ENCODE results near the gene MAP3K12.

Gene MAP3K12

DNA sequence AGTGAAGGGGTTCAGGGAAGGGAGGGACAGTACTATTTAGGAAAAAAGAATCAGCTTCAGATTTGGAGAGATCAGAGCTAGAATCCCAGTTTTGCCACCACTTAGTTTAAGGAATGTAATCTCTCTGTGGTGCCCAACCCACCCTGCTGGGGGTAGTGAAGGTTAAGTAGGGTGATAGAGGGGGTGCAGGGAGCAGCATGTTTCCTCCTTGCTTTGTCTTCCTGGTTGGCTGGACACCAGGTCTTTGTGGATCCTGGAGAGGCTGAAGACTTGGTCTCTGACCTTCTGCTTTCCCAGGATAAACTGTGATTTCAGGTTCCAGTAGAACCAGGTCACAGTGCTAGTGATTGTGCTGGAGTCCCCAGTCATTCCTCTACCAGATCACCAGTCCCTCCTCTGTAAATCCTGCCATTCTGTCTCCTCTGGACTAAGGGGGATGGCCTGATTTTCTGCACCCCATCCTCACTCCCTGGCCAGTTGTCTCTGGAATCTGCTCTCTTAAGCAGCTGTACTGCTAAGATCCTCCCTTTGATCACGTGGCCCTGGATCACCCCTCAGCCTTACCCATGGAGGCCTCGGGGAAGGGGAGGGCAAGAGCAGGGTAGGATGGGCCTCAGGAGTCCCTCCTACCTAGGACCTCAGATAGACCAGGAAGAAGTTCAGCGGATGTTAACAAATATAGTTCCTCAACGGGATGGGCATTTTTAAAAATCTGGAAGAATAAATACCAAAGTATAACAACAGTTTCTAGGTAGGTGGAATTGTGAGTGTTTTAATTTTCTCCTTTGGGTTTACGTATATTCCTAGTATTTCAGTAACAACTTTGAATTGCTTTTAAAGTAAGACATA is 3.1 kb downstream of the MAP3K12 start:
- TF ChIP-seq, protein P1, sequence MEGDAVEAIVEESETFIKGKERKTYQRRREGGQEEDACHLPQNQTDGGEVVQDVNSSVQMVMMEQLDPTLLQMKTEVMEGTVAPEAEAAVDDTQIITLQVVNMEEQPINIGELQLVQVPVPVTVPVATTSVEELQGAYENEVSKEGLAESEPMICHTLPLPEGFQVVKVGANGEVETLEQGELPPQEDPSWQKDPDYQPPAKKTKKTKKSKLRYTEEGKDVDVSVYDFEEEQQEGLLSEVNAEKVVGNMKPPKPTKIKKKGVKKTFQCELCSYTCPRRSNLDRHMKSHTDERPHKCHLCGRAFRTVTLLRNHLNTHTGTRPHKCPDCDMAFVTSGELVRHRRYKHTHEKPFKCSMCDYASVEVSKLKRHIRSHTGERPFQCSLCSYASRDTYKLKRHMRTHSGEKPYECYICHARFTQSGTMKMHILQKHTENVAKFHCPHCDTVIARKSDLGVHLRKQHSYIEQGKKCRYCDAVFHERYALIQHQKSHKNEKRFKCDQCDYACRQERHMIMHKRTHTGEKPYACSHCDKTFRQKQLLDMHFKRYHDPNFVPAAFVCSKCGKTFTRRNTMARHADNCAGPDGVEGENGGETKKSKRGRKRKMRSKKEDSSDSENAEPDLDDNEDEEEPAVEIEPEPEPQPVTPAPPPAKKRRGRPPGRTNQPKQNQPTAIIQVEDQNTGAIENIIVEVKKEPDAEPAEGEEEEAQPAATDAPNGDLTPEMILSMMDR (IDR thresholded peaks at IDR 0.05; ENCODE audit: control extremely low read depth, extremely low read depth, low read depth, missing control alignments): no peak
- ChIA-PET POLR2A (no interaction called here), CTCF (interaction anchor here (3.1 to 5.5 kb wide), 2 partner anchors 13 kb away, joined by 13 to 23 read pairs; partner anchors contain the start of gene NPFF)
- DNase-seq (ENCODE audit: extremely low spot score): no peak

DNA sequence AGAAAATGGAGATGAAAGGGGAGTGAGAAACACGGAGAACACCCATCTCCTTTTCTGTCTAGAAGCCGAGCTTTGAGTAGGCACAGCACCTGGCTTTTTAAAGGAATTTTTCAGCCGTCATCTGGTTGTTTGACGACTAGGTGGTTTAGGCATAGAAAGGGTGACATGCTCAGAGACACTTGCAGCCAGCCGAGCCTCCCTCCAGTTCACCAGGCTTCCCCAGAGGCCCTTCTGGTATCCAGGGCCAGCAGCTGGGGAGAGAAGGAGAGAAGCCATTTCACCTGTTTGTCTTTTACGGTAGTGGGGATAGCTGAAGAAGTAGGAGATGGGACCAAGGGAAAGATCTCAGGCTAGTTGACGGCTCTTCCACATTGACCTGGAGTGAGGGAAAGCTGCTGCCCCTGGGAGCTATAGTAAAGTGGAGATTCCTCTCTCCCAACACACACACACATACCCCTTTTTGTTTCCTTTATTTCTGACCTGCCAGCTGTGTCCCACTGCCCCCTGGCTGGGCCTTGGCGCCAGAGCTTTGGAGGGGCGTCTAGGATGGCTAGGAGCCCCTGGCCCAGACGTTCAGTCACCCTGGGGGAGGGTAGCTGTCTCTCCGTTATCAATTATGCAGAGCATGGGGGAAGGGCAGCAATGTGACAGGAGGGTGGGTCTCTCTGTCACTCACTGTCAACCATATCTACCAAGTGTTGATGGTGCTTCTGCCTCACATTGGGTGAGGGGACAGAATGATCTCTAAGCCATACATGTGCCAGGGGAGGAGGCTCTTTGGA is 5.5 kb downstream of the MAP3K12 start:
- DNase-seq (ENCODE audit: extremely low spot score): no peak
- POLR2A ChIA-PET: interaction anchor here (0.6 kb wide), 2 partner anchors 19 to 148 kb away, joined by 5 to 12 read pairs; no protein-coding TSS in a partner anchor
- TF ChIP-seq, protein P1 (IDR thresholded peaks at IDR 0.05; ENCODE audit: control extremely low read depth, extremely low read depth, low read depth, missing control alignments): no peak
- CTCF ChIA-PET: interaction anchor here (1.0 to 5.5 kb wide), 5 partner anchors 11 to 172 kb away, joined by 3 to 23 read pairs (median 8); partner anchors contain the start of genes AAAS and NPFF

DNA sequence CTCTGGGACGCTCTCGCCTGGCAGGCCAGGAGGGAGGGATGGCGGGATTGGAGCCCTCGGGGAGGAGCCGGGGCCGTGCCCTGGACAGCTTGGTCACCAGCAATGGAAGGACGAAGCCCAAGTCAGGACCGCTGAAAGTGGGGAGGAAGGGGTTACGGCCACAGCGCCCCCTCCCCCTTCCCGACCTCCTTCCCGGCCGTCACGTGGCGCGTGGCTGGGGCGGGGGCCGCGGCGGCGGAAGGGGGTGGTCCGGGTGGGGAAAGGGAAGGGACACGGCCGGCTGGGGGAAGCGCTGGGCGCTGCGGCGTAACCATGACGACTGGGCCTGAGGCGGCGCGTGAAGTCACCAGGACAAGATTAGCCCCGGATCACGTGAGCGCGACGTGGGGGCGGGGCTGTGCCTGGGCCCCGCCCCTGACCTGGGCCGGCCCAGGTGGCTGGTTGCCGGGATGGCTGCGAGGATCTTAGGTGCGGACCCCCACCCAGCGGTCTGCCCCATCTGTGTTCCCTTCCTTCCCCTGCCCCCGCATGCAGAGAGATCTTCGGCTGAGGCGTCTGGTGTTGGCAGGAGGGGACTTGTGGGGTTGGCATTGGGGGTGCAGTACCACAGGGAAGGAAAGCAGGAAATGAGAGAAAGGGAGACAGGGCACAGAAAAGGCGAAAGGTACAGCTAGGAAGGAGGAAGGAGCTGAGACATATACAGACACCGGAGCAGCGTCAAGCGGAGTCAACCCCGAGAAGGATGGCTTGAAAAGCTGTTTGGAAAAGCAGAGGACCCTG is 6.2 kb downstream of the MAP3K12 start:
- DNase-seq (ENCODE audit: extremely low spot score): peak; percentile 93
- POLR2A ChIA-PET: no interaction called here
- CTCF ChIA-PET: interaction anchor here (1.0 to 5.5 kb wide), 5 partner anchors 10 to 172 kb away, joined by 3 to 23 read pairs (median 8); partner anchors contain the start of genes AAAS and NPFF
- TF ChIP-seq, protein P1 (IDR thresholded peaks at IDR 0.05; ENCODE audit: control extremely low read depth, extremely low read depth, low read depth, missing control alignments): no peak

DNA sequence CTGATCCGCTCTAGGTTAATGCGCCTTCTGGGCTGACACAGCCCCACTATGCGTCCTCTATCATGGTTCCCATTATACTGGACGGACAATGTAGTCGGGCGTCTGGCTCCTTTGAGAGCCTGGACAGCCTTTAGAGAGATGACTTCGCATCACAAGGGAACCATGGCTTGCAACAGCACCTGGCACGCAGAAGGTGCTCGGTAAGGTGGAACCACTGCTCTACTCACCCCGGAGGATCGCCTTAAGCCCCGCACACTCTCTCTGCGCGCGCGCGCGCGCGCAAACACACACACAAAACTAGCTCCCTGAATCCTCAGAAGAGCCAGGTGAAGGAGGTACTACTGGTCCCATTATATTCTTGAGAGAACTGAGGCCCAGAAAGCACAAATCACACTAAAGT is 7.1 kb downstream of the MAP3K12 start:
- ChIA-PET CTCF (interaction anchor here (1.6 to 5.5 kb wide), 5 partner anchors 10 to 140 kb away, joined by 6 to 23 read pairs (median 9); partner anchors contain the start of gene NPFF), POLR2A (no interaction called here)
- DNase-seq (ENCODE audit: extremely low spot score): no peak
- TF ChIP-seq, protein P1 (IDR thresholded peaks at IDR 0.05; ENCODE audit: control extremely low read depth, extremely low read depth, low read depth, missing control alignments): no peak

DNA sequence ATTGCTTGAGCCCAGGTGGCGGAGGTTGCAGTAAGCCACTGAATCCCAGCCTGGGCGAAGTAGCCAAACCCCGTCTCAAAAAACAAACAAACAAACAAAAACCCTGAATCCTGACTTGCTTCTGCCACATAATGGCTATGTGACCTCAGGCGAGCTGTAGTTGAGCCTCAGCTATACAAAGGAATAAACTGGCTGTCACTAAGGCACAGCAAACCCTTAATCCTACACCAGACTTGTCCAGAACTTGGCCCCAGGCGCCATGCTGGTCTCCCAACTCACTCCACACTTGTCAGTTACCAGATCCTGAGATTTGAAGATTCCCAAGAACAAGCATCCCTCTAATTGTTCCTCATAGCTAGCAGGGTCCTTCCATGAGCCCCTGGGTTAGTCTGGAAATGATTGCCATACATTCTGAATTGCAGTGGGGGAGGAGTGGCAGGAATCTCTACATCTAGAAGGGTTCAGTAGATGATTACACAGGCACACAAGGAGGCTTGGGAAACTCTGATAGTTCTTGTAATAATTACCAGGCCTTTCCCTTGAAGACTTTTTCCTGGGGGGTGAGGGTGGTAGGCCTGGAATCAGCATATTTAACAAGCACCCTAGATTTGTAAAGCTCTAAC is 9.9 kb downstream of the MAP3K12 start:
- POLR2A ChIA-PET: interaction anchor here (0.6 to 1.9 kb wide), 3 partner anchors 8 to 32 kb away, joined by 4 to 12 read pairs (median 8); no protein-coding TSS in a partner anchor
- CTCF ChIA-PET: interaction anchor here (0.8 to 3.4 kb wide), 8 partner anchors 8 to 168 kb away, joined by 3 to 18 read pairs (median 3); partner anchors contain the start of genes AAAS and TARBP2
- TF ChIP-seq, protein P1 (IDR thresholded peaks at IDR 0.05; ENCODE audit: control extremely low read depth, extremely low read depth, low read depth, missing control alignments): no peak
- DNase-seq (ENCODE audit: extremely low spot score): no peak
